H1 (cell line): ENCODE results near the gene CHCHD1. TPM values are rescaled to one million over a fixed set of nuclear protein-coding genes. Genes with fewer than 3 reads are reported as not detected.

Source experiments
- CTCF ChIA-PET: fragments of 300-600 bp; sonication (Branson Sonifier 250); formaldehyde crosslinking; loops from one replicate; lab custom pipeline; 2021; ENCODE audit not compliant: partially characterized antibody; lab: Charles Lee
- POLR2A ChIA-PET: fragments of 300-600 bp; sonication (Branson Sonifier 250); formaldehyde crosslinking; loops from one replicate; lab custom pipeline; 2021; ENCODE audit warnings: inconsistent platforms; ENCODE audit not compliant: partially characterized antibody; lab: Charles Lee
- DNase-seq, 2 experiments: peaks; one replicate each; pipeline versions ENCODE4 v3.0.0 to v3.0.0-alpha.2; 2010 to 2022; ENCODE audit warnings: low spot score in 2 of 2, low read depth in 1 of 2, mixed read lengths in 1 of 2
- FAIRE-seq: peaks from 2 replicates; lab custom pipeline; 2011; peaks lifted over from hg19 to GRCh38; lab: Jason Lieb, UNC
- H2AFZ ChIP-seq: 2 replicates; pipeline ENCODE4 v1.8.1; 2012; ENCODE audit warnings: low read length, inconsistent platforms
- H2AK5ac ChIP-seq: 2 replicates; pipeline ENCODE4 v1.6.1; 2013; ENCODE audit warnings: low read depth, low read length
- H2BK120ac ChIP-seq: replicated peaks from 2 replicates; pipeline ENCODE3; 2013; ENCODE audit warnings: low read depth, low read length, inconsistent platforms
- H2BK12ac ChIP-seq: 2 replicates; pipeline ENCODE4 v1.6.1; 2013; ENCODE audit warnings: low read depth, low read length
- H2BK15ac ChIP-seq: 2 replicates; pipeline ENCODE4 v1.6.1; 2013; ENCODE audit warnings: low read length
- H2BK20ac ChIP-seq: 2 replicates; pipeline ENCODE4 v1.6.1; 2013; ENCODE audit warnings: low read length
- H2BK5ac ChIP-seq: 2 replicates; pipeline ENCODE4 v1.6.1; 2013; ENCODE audit warnings: low read depth, low read length
- H3K14ac ChIP-seq: 2 replicates; pipeline ENCODE4 v1.6.1; 2013; ENCODE audit warnings: inconsistent platforms; ENCODE audit not compliant: insufficient read length
- H3K18ac ChIP-seq: 2 replicates; pipeline ENCODE4 v1.6.1; 2013; ENCODE audit warnings: low read length; ENCODE audit errors: extremely low read depth
- H3K23ac ChIP-seq: 2 replicates; pipeline ENCODE4 v1.6.1; 2013; ENCODE audit warnings: inconsistent platforms; ENCODE audit not compliant: insufficient read length
- H3K23me2 ChIP-seq: 2 replicates; pipeline ENCODE4 v1.6.1; 2013; ENCODE audit warnings: low read depth, low read length
- H3K27ac ChIP-seq: 2 replicates; pipeline ENCODE4 v1.6.1; 2011; ENCODE audit warnings: low read depth, low read length, inconsistent platforms
- H3K27me3 ChIP-seq, 4 experiments: replicated peaks in 1 of 4; 1 replicate in 1 of 4; 2 replicates in 3 of 4; pipeline versions ENCODE4 v1.6.1 to v1.8.1; 2011 to 2013; ENCODE audit warnings: low read length in 3 of 4, mild to moderate bottlenecking in 3 of 4, inconsistent platforms in 2 of 4, mixed read lengths in 2 of 4, moderate library complexity in 1 of 4; ENCODE audit not compliant: control insufficient read depth in 3 of 4, insufficient read depth in 3 of 4; ENCODE audit errors: extremely low read depth in 1 of 4
- H3K36me3 ChIP-seq, 4 experiments: 2 replicates each; pipeline versions ENCODE4 v1.6.1 to v1.8.1; 2011 to 2013; ENCODE audit warnings: mild to moderate bottlenecking in 4 of 4, low read length in 3 of 4, moderate library complexity in 2 of 4, control low read depth in 1 of 4, inconsistent platforms in 1 of 4; ENCODE audit not compliant: insufficient read depth in 4 of 4, control insufficient read depth in 2 of 4
- H3K4ac ChIP-seq: replicated peaks from 2 replicates; pipeline ENCODE3; 2013; ENCODE audit warnings: low read length, low read depth, mixed read lengths, inconsistent platforms; ENCODE audit not compliant: insufficient read length
- H3K4me1 ChIP-seq, 4 experiments: replicated peaks in 1 of 4; 1 replicate in 1 of 4; 2 replicates in 3 of 4; pipeline versions ENCODE4 v1.6.1 to v1.8.1; 2011 to 2013; ENCODE audit warnings: low read length in 3 of 4, inconsistent platforms in 2 of 4, mixed read lengths in 1 of 4; ENCODE audit not compliant: insufficient read depth in 4 of 4, control insufficient read depth in 3 of 4
- H3K4me2 ChIP-seq, 2 experiments: 2 replicates each; pipeline versions ENCODE4 v1.6.1 to v1.8.1; 2011 to 2013; ENCODE audit warnings: low read depth in 2 of 2, low read length in 2 of 2, control low read depth in 1 of 2, inconsistent platforms in 1 of 2, mild to moderate bottlenecking in 1 of 2; ENCODE audit not compliant: insufficient read depth in 1 of 2
- H3K4me3 ChIP-seq, 4 experiments: fragments of 200-600, 300-600 bp in 1 of 4; sonication (generic), shearing (Covaris generic), sonication (Bioruptor Twin) in 1 of 4; 2 replicates each; pipeline versions ENCODE4 v1.5.1 to v1.8.1; 2011 to 2016; ENCODE audit warnings: low read length in 4 of 4, low read depth in 3 of 4, control low read depth in 2 of 4, inconsistent platforms in 2 of 4, mild to moderate bottlenecking in 2 of 4, mixed read lengths in 1 of 4, moderate library complexity in 1 of 4; ENCODE audit not compliant: insufficient read depth in 2 of 4; ENCODE audit errors: extremely low read depth in 1 of 4
- H3K56ac ChIP-seq: replicated peaks from 2 replicates; pipeline ENCODE3; 2013; ENCODE audit warnings: low read depth, mild to moderate bottlenecking, mixed read lengths, low read length, inconsistent platforms; ENCODE audit not compliant: insufficient read length
- H3K79me1 ChIP-seq: 2 replicates; pipeline ENCODE4 v1.6.1; 2013; ENCODE audit warnings: low read depth, low read length, control low read depth
- H3K79me2 ChIP-seq, 2 experiments: 2 replicates each; pipeline versions ENCODE4 v1.6.1 to v1.8.1; 2012 to 2013; ENCODE audit warnings: low read length in 2 of 2, mild to moderate bottlenecking in 2 of 2, inconsistent platforms in 1 of 2; ENCODE audit not compliant: insufficient read depth in 2 of 2, control insufficient read depth in 1 of 2
- H3K9ac ChIP-seq, 4 experiments: replicated peaks in 1 of 4; 1 replicate in 1 of 4; 2 replicates in 3 of 4; pipeline versions ENCODE4 v1.6.1 to v1.8.1; 2011 to 2013; ENCODE audit warnings: low read depth in 3 of 4, low read length in 3 of 4, control low read depth in 2 of 4, mild to moderate bottlenecking in 2 of 4, moderate library complexity in 2 of 4, inconsistent platforms in 1 of 4; ENCODE audit errors: extremely low read depth in 1 of 4
- H3K9me3 ChIP-seq, 2 experiments: 2 replicates each; pipeline versions ENCODE4 v1.6.1 to v1.8.1; 2012 to 2013; ENCODE audit warnings: mild to moderate bottlenecking in 2 of 2, moderate library complexity in 2 of 2, control low read depth in 1 of 2, inconsistent platforms in 1 of 2, low read depth in 1 of 2, low read length in 1 of 2, mixed read lengths in 1 of 2; ENCODE audit not compliant: insufficient read depth in 2 of 2
- H4K20me1 ChIP-seq, 2 experiments: replicated peaks in 1 of 2; 2 replicates each; pipeline versions ENCODE3 to v1.8.1; 2011 to 2013; ENCODE audit warnings: inconsistent platforms in 2 of 2, low read length in 2 of 2, mild to moderate bottlenecking in 1 of 2; ENCODE audit not compliant: insufficient read depth in 2 of 2, control insufficient read depth in 1 of 2
- H4K5ac ChIP-seq: 2 replicates; pipeline ENCODE4 v1.6.1; 2013; ENCODE audit warnings: low read length, low read depth, mixed read lengths, inconsistent platforms; ENCODE audit not compliant: insufficient read length
- H4K8ac ChIP-seq: 2 replicates; pipeline ENCODE4 v1.8.0; 2013; ENCODE audit warnings: mild to moderate bottlenecking, moderate library complexity, low read length, inconsistent platforms; ENCODE audit not compliant: insufficient read depth; ENCODE audit errors: extremely low read depth
- H4K91ac ChIP-seq: replicated peaks from 2 replicates; pipeline ENCODE3; 2013; ENCODE audit warnings: low read length, mixed read lengths, inconsistent platforms; ENCODE audit not compliant: insufficient read length
- CHD2 ChIP-seq: IDR thresholded peaks from 2 replicates; pipeline ENCODE4 v1.6.1; 2012; ENCODE audit warnings: low read length, improper control_type of control experiment
- EGR1 ChIP-seq: IDR thresholded peaks from 2 replicates; pipeline ENCODE4 v1.6.1; 2011; ENCODE audit warnings: low read depth, low read length, borderline replicate concordance
- HDAC6 ChIP-seq: IDR thresholded peaks from one replicate; pipeline ENCODE4 v1.7.1; 2012; ENCODE audit warnings: low read depth, mild to moderate bottlenecking, inconsistent platforms, low read length, moderate library complexity
- JUN ChIP-seq: IDR thresholded peaks from 2 replicates; pipeline ENCODE4 v1.6.1; 2011; ENCODE audit warnings: low read depth, mild to moderate bottlenecking, improper control_type of control experiment, low read length
- POU5F1 ChIP-seq: IDR thresholded peaks from 2 replicates; pipeline ENCODE4 v1.6.1; 2011; ENCODE audit warnings: low read depth, mild to moderate bottlenecking, low read length, moderate library complexity
- YY1 ChIP-seq: IDR thresholded peaks from 2 replicates; pipeline ENCODE4 v1.6.1; 2011; ENCODE audit warnings: low read depth, mild to moderate bottlenecking, low read length
- WGBS, 2 experiments: shearing (Covaris generic) in 1 of 2; methylation state at CpG; one replicate each; pipeline versions ENCODE4 v1.1.6 to v1.1.7; 2013 to 2015; ENCODE audit warnings: low lambda C conversion rate in 2 of 2, mixed read lengths in 2 of 2, inconsistent platforms in 1 of 2, low coverage in 1 of 2, missing lambda C conversion rate in 1 of 2; ENCODE audit not compliant: insufficient replicate concordance in 2 of 2, insufficient coverage in 1 of 2, insufficient read length in 1 of 2; ENCODE audit errors: extremely low coverage in 1 of 2, missing lambda C conversion rate in 1 of 2; 5-methylcytosine and 5-hydroxymethylcytosine counted together
- polyA plus RNA-seq, 7 experiments: library from polyadenylated mRNA; depleted of rRNA in 3 of 7; stranded (reverse) in 5 of 7; unstranded in 2 of 7; fragments of >200 nt in 5 of 7; fragments of 200-250 nt in 2 of 7; gene quantifications; 1 replicate in 5 of 7; 2 replicates in 1 of 7; 4 replicates in 1 of 7; pipeline versions ENCODE4 v1.2.1 to v1.2.3, GENCODE V29; 2011 to 2013; ENCODE audit warnings: missing spikeins in 2 of 7, mixed read lengths in 2 of 7
- total RNA-seq: library from RNA; stranded (reverse); fragmentation: NEBNext Ultra II Directional; extraction: Animal tissue kit (Norgen Biotek cat#: 25700); gene quantifications from 2 replicates; pipeline ENCODE4 v1.2.1, GENCODE V29; 2021

CHCHD1 gene
- total and polyA plus RNA-seq, 2 of the 8 experiments (the other 6 are each of a cell fraction or from before 2014, with no cell fraction given) = 44.9 to 58.1 TPM

- WGBS, 2 experiments = 94% methylated on average over 22 of the region's 22 CpGs; no CpG with 5 or more reads in 1 of the 2 experiments
- no peak for DNase-seq
- H2AFZ ChIP-seq = no peak overlapping the region
- no peaks in the 10 kb centered on the region; the same call in 1 of the 2 replicates for H3K79me1 ChIP-seq
- POLR2A ChIA-PET = interaction anchor here (1.0 to 12.1 kb wide), 4 partner anchors 8 to 19 kb away, joined by 3 to 137 read pairs (median 11); partner anchors contain the start of gene NDST2
- no peak for TF ChIP-seq CHD2
- TF ChIP-seq HDAC6 = no peak
- no peak for TF ChIP-seq YY1
- no peak for TF ChIP-seq EGR1
- TF ChIP-seq JUN = no peak
- TF ChIP-seq POU5F1 = no peak
- H3K9ac ChIP-seq = no peak overlapping the region
- no peak overlapping the region for H2BK12ac ChIP-seq
- no peak overlapping the region for H2BK5ac ChIP-seq
- H4K5ac ChIP-seq = no peak overlapping the region
- no peak overlapping the region for H2BK20ac ChIP-seq
- no peak overlapping the region for H3K14ac ChIP-seq
- CTCF ChIA-PET = interaction anchor here (1.8 kb wide), 1 partner anchor 17 kb away, joined by 4 read pairs; no protein-coding TSS in a partner anchor
- H3K4me2 ChIP-seq = no peak overlapping the region
- peaks cover 8 to 31% (median 20%) of the 10 kb centered on the region in 4 experiments; a peak in 7 of 8 replicates for H3K36me3 ChIP-seq
- H3K4ac ChIP-seq = no peak overlapping the region
- no peak overlapping the region for H3K4me3 ChIP-seq
- no peak overlapping the region for H2AK5ac ChIP-seq
- no peak overlapping the region for H3K23ac ChIP-seq
- peaks cover 0 to 7% of the 10 kb centered on the region in 2 experiments; a peak in 2 of 4 replicates for H3K79me2 ChIP-seq
- no peak overlapping the region for H3K18ac ChIP-seq
- no peaks in the 10 kb centered on the region for H3K27me3 ChIP-seq
- peaks cover 0 to 4% (median under 1%) of the 10 kb centered on the region in 4 experiments; a peak in 4 of 7 replicates for H3K4me1 ChIP-seq
- peaks cover 12% of the 10 kb centered on the region; the same call in 1 of the 2 replicates for H3K23me2 ChIP-seq
- H3K27ac ChIP-seq = no peak overlapping the region
- H4K8ac ChIP-seq = no peak overlapping the region
- no peak overlapping the region for H2BK120ac ChIP-seq
- no peak overlapping the region for H4K91ac ChIP-seq
- no peaks in the 10 kb centered on the region for H3K9me3 ChIP-seq
- FAIRE-seq = no peak
- peaks cover 3 to 13% of the 10 kb centered on the region in 2 experiments for H4K20me1 ChIP-seq
- H3K56ac ChIP-seq = no peak overlapping the region
- no peak overlapping the region for H2BK15ac ChIP-seq
These were observed 9.2 kb downstream of the CHCHD1 start for GRCh38 chr10:73790886-73791625.
